Astrocyte of the hippocampus (primary cell): ENCODE data around the gene BCS1L.

Experiments used
- DNase-seq: peaks from one replicate; pipeline ENCODE4 v3.0.0; 2011; ENCODE audit warnings: low read depth, low spot score

The BCS1L gene, protein sequence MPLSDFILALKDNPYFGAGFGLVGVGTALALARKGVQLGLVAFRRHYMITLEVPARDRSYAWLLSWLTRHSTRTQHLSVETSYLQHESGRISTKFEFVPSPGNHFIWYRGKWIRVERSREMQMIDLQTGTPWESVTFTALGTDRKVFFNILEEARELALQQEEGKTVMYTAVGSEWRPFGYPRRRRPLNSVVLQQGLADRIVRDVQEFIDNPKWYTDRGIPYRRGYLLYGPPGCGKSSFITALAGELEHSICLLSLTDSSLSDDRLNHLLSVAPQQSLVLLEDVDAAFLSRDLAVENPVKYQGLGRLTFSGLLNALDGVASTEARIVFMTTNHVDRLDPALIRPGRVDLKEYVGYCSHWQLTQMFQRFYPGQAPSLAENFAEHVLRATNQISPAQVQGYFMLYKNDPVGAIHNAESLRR

GRCh38 chr2:218659258-218659987 is at the start of gene BCS1L, which contains the start of gene ZNF142:
Gene BCS1L (plus strand): TSS chr2:218659683. CDS start chr2:218660988, 1,305 bp downstream.
Gene ZNF142 (minus strand): TSS chr2:218659623. CDS start chr2:218656429, 3,194 bp downstream.
- peak; percentile 95 for DNase-seq

- DNase-seq = no peak
Measured at GRCh38 chr2:218615868-218616315, 43.6 kb upstream of the BCS1L start.

GRCh38 chr2:218618102-218618860 is 41.2 kb upstream of the BCS1L start:
- no peak for DNase-seq

GRCh38 chr2:218621007-218621406 is 38.5 kb upstream of the BCS1L start:
- DNase-seq = no peak

- peak; percentile 41 for DNase-seq
Measured at GRCh38 chr2:218622606-218623365, 36.7 kb upstream of the BCS1L start.

- no peak for DNase-seq
Measured at GRCh38 chr2:218623366-218623705, 36.1 kb upstream of the BCS1L start.

DNA sequence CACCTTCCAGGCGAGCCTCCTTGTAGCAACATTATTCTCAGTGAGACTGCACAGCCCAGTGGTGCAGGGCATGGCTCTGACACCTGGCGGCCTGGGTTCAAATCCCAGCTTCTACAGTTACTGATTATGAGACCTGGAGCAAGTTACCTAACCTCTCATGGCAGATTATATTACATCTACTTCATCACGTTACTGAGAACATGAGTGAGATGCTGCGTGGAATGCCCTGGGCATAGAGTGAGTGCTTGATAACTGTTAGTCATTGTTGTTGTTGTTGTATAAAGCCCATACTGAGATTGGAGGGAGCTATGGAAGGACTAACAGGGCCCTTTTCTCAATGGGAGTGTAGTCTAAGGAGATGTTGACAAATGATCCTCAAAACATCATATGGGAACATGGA is 33.1 kb upstream of the BCS1L start:
- DNase-seq = no peak

DNA sequence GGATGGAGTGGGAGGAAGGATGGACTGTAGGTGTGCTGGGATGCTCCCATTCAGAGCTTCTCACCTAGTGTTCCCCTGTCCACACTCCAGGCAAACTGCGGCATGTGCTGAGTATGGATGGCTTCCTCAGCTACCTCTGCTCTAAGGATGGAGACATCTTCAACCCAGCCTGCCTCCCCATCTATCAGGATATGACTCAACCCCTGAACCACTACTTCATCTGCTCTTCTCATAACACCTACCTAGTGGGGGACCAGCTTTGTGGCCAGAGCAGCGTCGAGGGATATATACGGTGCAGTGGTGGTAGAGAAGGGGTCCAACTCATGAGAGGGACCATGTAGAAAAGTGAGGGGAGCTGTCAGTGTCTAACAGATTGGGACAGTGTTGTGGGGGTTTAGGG is 31.5 kb upstream of the BCS1L start:
- DNase-seq = no peak

- peak; percentile 44 for DNase-seq
Measured at GRCh38 chr2:218631837-218632236, 27.6 kb upstream of the BCS1L start.

GRCh38 chr2:218635719-218636118 is 23.8 kb upstream of the BCS1L start:
- DNase-seq = no peak

DNA sequence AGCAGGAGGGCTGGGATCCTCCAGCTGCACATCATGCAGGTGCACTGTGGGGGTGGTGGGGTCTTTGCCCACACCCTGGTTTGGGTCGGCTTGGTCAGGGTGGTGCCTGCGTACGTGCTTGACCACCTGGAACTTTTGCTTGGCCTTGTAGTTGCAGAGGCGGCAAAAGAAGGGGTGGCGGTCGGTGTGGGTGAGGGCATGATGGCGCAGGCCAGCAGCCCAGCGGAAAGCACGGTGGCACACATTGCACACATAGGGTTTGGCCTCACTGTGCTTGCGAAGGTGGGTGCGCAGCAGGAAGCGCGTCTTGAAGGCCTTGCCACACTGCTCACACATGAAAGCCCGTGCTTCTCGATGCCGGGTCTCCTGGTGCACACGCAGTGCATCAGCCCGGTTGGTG is 21.1 kb upstream of the BCS1L start:
- DNase-seq = no peak

DNA sequence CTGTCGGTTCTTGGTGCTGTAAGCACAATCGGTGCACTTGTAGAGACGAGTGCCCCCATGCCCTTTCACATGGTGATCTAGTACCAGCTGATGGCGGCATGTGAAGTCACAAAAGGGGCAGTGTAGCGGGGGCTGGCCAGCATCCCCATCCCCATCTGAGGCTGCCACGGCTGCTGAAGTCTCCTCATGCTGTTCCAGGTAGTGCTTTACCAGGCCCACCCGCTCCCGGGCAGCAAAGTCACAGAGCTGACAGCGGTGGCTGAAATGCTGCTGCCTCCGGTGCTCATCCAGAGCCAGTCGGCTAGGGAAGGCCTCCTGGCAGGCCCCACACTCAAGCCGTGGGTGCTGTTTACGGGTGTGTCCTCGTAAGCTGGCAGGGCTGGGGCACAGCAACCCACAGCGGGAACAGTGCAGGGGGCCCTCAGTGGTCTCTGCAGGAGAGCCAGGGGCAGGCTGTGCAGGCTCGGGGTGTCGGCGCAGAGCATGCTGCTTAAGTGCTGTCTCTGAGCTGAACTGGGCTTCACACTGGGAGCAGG is 17.3 kb upstream of the BCS1L start:
- DNase-seq = no peak

DNA sequence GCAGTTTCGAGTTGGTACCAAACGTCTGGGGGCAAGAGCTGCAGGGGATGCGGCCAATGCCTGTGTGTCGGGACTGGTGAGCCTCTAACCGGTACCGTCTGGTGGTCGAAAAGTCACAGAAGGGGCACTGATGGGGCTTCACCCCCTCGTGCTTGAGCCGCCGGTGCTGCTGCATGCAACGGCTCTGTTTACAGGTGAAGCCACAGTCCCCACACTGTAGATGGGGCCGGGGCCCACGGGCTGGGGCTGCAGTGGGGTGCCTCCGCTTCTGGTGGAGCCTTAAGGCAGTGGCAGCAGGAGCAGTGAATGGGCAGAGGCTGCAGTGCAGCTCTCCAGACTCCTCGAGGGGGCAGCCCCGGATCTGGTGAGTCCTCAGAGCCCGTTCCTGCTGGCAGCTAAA is 16.7 kb upstream of the BCS1L start:
- DNase-seq = no peak

DNA sequence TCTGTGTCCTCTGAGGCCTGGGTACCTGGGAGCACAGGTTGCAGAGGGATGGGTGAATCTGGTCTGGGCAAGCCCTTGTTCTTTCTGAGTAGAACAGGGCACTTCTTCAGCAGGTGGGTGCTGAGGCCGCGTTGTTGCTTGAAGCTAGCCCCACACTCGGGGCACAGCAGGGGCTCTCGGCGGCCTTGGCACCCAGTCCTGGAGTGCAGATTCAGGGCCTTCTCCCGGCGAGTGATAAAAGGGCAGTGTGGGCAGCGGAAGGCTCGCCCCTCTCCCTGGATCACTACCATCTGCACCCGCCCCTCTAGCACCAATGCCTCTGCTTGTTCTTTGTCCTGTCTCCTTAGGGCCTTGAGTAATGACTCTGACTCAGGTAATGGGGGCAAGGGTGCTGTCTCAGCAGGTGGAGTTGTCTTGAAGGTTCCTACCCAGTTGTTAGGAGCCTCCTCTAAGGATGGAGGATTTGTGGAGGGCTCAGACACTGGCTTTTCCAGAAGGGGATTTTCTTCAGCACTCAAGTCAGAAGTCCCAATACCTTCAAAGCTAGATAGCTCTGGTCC is 15.7 kb upstream of the BCS1L start:
- no peak for DNase-seq

DNA sequence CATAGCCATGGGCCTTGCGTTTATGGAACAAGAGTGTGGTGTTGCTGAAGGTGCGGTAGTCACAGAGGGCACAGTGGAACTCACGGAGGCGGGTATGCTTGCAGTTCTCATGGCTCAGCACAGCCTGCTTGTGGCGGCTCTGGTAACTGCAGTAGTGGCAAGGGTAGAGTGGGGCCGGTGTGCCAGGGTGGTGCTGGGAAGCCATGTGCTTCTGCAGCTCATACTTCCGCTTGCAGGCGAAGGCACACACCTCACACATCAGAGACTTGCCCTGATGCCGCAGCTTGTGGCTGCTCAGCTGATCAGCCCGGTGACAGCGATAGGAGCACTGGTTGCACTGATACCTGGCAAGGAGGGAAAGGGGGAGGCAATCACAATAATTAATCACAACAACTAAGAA is 14.8 kb upstream of the BCS1L start:
- DNase-seq = no peak

DNA sequence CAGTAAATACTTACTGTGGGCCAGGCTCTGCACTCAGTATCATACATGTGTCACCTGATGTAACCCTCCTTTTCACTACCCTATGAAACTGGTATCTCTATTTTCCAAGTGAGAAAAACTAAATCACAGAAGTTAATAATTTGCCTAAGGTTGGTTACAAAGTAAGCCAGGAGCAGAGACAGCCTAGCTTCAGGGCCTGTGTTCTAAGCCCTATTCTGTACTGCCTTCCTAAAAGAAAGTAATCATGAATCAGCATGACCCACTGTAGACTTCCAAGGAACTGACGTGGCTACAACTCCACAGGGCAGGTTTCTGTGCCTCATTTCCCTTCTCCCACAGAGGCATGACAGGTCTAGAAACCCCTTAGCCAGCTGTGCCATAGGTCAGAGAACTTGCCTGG is 14.4 kb upstream of the BCS1L start:
- DNase-seq = peak; percentile 25

- DNase-seq = peak; percentile 73
Measured at GRCh38 chr2:218648088-218648786, 11.2 kb upstream of the BCS1L start.

- DNase-seq = no peak
Measured at GRCh38 chr2:218648787-218649100, 10.7 kb upstream of the BCS1L start.

- DNase-seq = no peak
Measured at GRCh38 chr2:218655751-218656150, 3.7 kb upstream of the BCS1L start.

- peak; percentile 69 for DNase-seq
Measured at GRCh38 chr2:218658671-218659257, 719 bp upstream of the BCS1L start.
